ENCODE data around the gene TMCO6. TPM values are rescaled to one million over a fixed set of nuclear protein-coding genes. Genes with fewer than 3 reads are reported as not detected.

TMCO6 gene
- total RNA-seq, 2 experiments from 2014 or later, result 20.9 to 21.1 TPM

Small RNAs within 50 kb of the gene (microRNA-seq; reads per million reads assigned to microRNA genes)
- 1.4 reads per million for gene MIR3655 (ENCODE audit: borderline microRNAs expressed, borderline replicate concordance)

Other genes with a start within 250 kb of the TMCO6 start
- gene ANKHD1, start 237.6 kb upstream of the TMCO6 start, total RNA-seq, result 100 to 1,000 TPM; 202 to 212 TPM
- gene EIF4EBP3, start 91.8 kb upstream of the TMCO6 start, total RNA-seq, result 10 to 100 TPM; 12.7 to 15.1 TPM
- 10 to 100 TPM; 30.9 to 31.6 TPM for gene SRA1, start 82.0 kb upstream of the TMCO6 start, total RNA-seq
- gene APBB3, start 74.9 kb upstream of the TMCO6 start, total RNA-seq, result 10 to 100 TPM; 56.6 to 61.5 TPM
- 10 to 100 TPM; 16.9 to 17.8 TPM for gene SLC35A4, start 74.6 kb upstream of the TMCO6 start, total RNA-seq
- gene CD14, start 6.3 kb upstream of the TMCO6 start, total RNA-seq, result 1 to 10 TPM; 1.7 to 2.1 TPM
- gene NDUFA2, start 8.2 kb downstream of the TMCO6 start, total RNA-seq, result 10 to 100 TPM; 45.5 to 52.4 TPM
- 100 to 1,000 TPM; 194 to 207 TPM for gene IK, start 8.4 kb downstream of the TMCO6 start, total RNA-seq
- gene WDR55, start 25.5 kb downstream of the TMCO6 start, total RNA-seq, result 10 to 100 TPM; 40.1 to 42.9 TPM
- 1 to 10 TPM; 1.9 to 2.1 TPM for gene DND1, start 34.1 kb downstream of the TMCO6 start, total RNA-seq
- 10 to 100 TPM; 53.5 to 54.1 TPM for gene HARS1, start 51.9 kb downstream of the TMCO6 start, total RNA-seq
- 10 to 100 TPM; 38.1 to 38.3 TPM for gene HARS2, start 52.0 kb downstream of the TMCO6 start, total RNA-seq
- gene ZMAT2, start 61.0 kb downstream of the TMCO6 start, total RNA-seq, result 10 to 100 TPM; 29.0 to 32.3 TPM
- gene PCDHA1, start 146.7 kb downstream of the TMCO6 start, total RNA-seq, result not detected
- gene PCDHA2, start 155.4 kb downstream of the TMCO6 start, total RNA-seq, result not detected
- not detected for gene PCDHA3, start 161.6 kb downstream of the TMCO6 start, total RNA-seq
- not detected for gene PCDHA4, start 167.6 kb downstream of the TMCO6 start, total RNA-seq
- not detected for gene PCDHA5, start 182.2 kb downstream of the TMCO6 start, total RNA-seq
- not detected for gene PCDHA6, start 188.5 kb downstream of the TMCO6 start, total RNA-seq
- gene PCDHA7, start 194.8 kb downstream of the TMCO6 start, total RNA-seq, result not detected
- gene PCDHA8, start 201.7 kb downstream of the TMCO6 start, total RNA-seq, result not detected
- gene PCDHA9, start 208.9 kb downstream of the TMCO6 start, total RNA-seq, result not detected
- not detected for gene PCDHA10, start 216.4 kb downstream of the TMCO6 start, total RNA-seq
- not detected for gene PCDHA11, start 229.5 kb downstream of the TMCO6 start, total RNA-seq
- gene PCDHA12, start 235.9 kb downstream of the TMCO6 start, total RNA-seq, result not detected
- gene PCDHA13, start 242.7 kb downstream of the TMCO6 start, total RNA-seq, result not detected